GM23248 (cell line): ENCODE measurements around the gene KRTAP5-1. TPM values are rescaled to one million over a fixed set of nuclear protein-coding genes. Genes with fewer than 3 reads are reported as not detected.
"Not testable (repeated sequence)": the region's sequence is repeated elsewhere in the genome, so short reads cannot be mapped to it uniquely, and the experiment has no call there.

Experiments
- DNase-seq: peaks from one replicate; pipeline ENCODE4 v3.0.0-alpha.2; 2015
- H2AFZ ChIP-seq: fragments of 200-600 bp; sonication (generic); 2 replicates; pipeline ENCODE4 v1.6.1; 2016; ENCODE audit warnings: antibody characterized with exemption
- H3F3A ChIP-seq: fragments of 200-600 bp; sonication (generic); 2 replicates; pipeline ENCODE4 v1.6.1; 2016; ENCODE audit warnings: mild to moderate bottlenecking, antibody characterized with exemption, mixed run types; ENCODE audit not compliant: insufficient read depth
- H3K27ac ChIP-seq: fragments of 200-600 bp; sonication (generic); 2 replicates; pipeline ENCODE4 v1.5.1; 2016; ENCODE audit warnings: mild to moderate bottlenecking
- H3K27me3 ChIP-seq: fragments of 200-600 bp; sonication (generic); replicated peaks from 2 replicates; pipeline ENCODE4 v1.6.1; 2016; ENCODE audit warnings: mild to moderate bottlenecking; ENCODE audit not compliant: insufficient read depth
- H3K36me3 ChIP-seq: fragments of 200-600 bp; sonication (generic); 2 replicates; pipeline ENCODE4 v1.6.1; 2016; ENCODE audit warnings: low read depth, mild to moderate bottlenecking
- H3K4me1 ChIP-seq: fragments of 200-600 bp; sonication (generic); 2 replicates; pipeline ENCODE4 v1.6.1; 2016; ENCODE audit warnings: mild to moderate bottlenecking; ENCODE audit not compliant: insufficient read depth
- H3K4me2 ChIP-seq: fragments of 200-600 bp; sonication (generic); one replicate; pipeline ENCODE4 v1.6.1; 2016; ENCODE audit warnings: mild to moderate bottlenecking; ENCODE audit not compliant: unreplicated experiment
- H3K4me3 ChIP-seq: fragments of 200-600 bp; sonication (generic); 2 replicates; pipeline ENCODE4 v1.5.1; 2016; ENCODE audit warnings: mild to moderate bottlenecking
- H3K79me2 ChIP-seq: fragments of 200-600 bp; sonication (generic); 2 replicates; pipeline ENCODE4 v1.6.1; 2016; ENCODE audit warnings: mild to moderate bottlenecking; ENCODE audit not compliant: insufficient read depth
- H3K9ac ChIP-seq: fragments of 200-600 bp; sonication (generic); 2 replicates; pipeline ENCODE4 v1.6.1; 2016; ENCODE audit warnings: mild to moderate bottlenecking
- H3K9me2 ChIP-seq: fragments of 200-600 bp; sonication (generic); 2 replicates; pipeline ENCODE4 v1.6.1; 2016; ENCODE audit warnings: mixed run types, mild to moderate bottlenecking, moderate library complexity; ENCODE audit not compliant: insufficient read depth
- H3K9me3 ChIP-seq: fragments of 200-600 bp; sonication (generic); one replicate; pipeline ENCODE4 v1.6.1; 2017; ENCODE audit warnings: low read depth
- H4K20me1 ChIP-seq: fragments of 200-600 bp; sonication (generic); 2 replicates; pipeline ENCODE4 v1.6.0; 2016; ENCODE audit not compliant: insufficient read depth
- EZH2 ChIP-seq: fragments of 200-600 bp; sonication (generic); IDR thresholded peaks from 2 replicates; pipeline ENCODE4 v1.6.1; 2018; ENCODE audit warnings: antibody characterized with exemption, mild to moderate bottlenecking; ENCODE audit not compliant: insufficient read depth, poor library complexity, severe bottlenecking
- EZH2phosphoT487 ChIP-seq: fragments of 200-600 bp; sonication (generic); IDR thresholded peaks from 2 replicates; pipeline ENCODE4 v1.6.1; 2018; ENCODE audit warnings: antibody characterized with exemption, moderate library complexity, mild to moderate bottlenecking, low read depth; ENCODE audit not compliant: insufficient read depth
- WGBS, 2 experiments: methylation state at CpG; one replicate each; pipeline ENCODE4 v1.1.6; 2015 to 2017; ENCODE audit warnings: low lambda C conversion rate in 2 of 2, low coverage in 1 of 2; ENCODE audit errors: missing lambda C conversion rate in 2 of 2; 5-methylcytosine and 5-hydroxymethylcytosine counted together
- in situ Hi-C: fragments of 300-500 bp; cut with MboI; formaldehyde crosslinking; loops from 2 replicates; pipeline ENCODE4 v1.15.0; 2020
- polyA plus RNA-seq: library from polyadenylated mRNA; unstranded; fragments of >200 nt; fragmentation: Nextera tagmentation; extraction: Ambion mirVana; gene quantifications from 2 replicates; pipeline ENCODE4 v1.2.1, GENCODE V29; 2016
- total RNA-seq: library from RNA; depleted of rRNA; stranded (reverse); fragments of >200 nt; shearing (Covaris generic); gene quantifications from 2 replicates; pipeline ENCODE4 v1.2.3, GENCODE V29; 2014

The KRTAP5-1 gene
- total and polyA plus RNA-seq, 2 experiments from 2014 or later, result not detected

- no peak for TF ChIP-seq EZH2phosphoT487
- no peak for TF ChIP-seq EZH2
- 6 to 11% methylated on average over 3 of the region's 4 CpGs for WGBS, 2 experiments
- in situ Hi-C loops, result no loop called here
These were observed 12.9 kb upstream of the KRTAP5-1 start, which contains the start of gene KRTAP5-2 for GRCh38 chr11:1597994-1598380. KRTAP5-2 (minus strand) TSS chr11:1598294; CDS start chr11:1598250, 44 bp downstream.

GRCh38 chr11:1597331-1597993 is 12.4 kb upstream of the KRTAP5-1 start:
- Histone ChIP-seq H3K79me2 (no peaks in the 10 kb centered on the region), H3K4me1 (no peaks in the 10 kb centered on the region), H2AFZ (no peak overlapping the region), H3K27ac (no peak overlapping the region), H3K4me3 (no peak overlapping the region), H4K20me1 (no peaks in the 10 kb centered on the region), H3K27me3 (peaks cover 75% of the 10 kb centered on the region), H3K36me3 (no peaks in the 10 kb centered on the region), H3K9ac (no peak overlapping the region), H3K9me3 (no peaks in the 10 kb centered on the region), H3K9me2 (no peaks in the 10 kb centered on the region), H3K4me2 (no peak overlapping the region), H3F3A (no peaks in the 10 kb centered on the region)
- in situ Hi-C loops, result no loop called here
- TF ChIP-seq EZH2, result no peak
- TF ChIP-seq EZH2phosphoT487, result no peak
- WGBS, 2 experiments, result 34 to 43% methylated on average over 10 of the region's 10 CpGs
- DNase-seq, result no peak

More at GRCh38 chr11:1597994-1598380, 12.9 kb upstream of the KRTAP5-1 start, which contains the start of gene KRTAP5-2:
- H3K9me2 ChIP-seq, result no peaks in the 10 kb centered on the region
- H3K9ac ChIP-seq, result no peak within 1 kb of the TSS
- no peaks in the 10 kb centered on the region for H3K36me3 ChIP-seq
- no peak within 1 kb of the TSS for H3K27ac ChIP-seq
- no peaks in the 10 kb centered on the region for H4K20me1 ChIP-seq
- H3K4me2 ChIP-seq, result no peak within 1 kb of the TSS
- no peaks in the 10 kb centered on the region for H3K79me2 ChIP-seq
- H3F3A ChIP-seq, result no peaks in the 10 kb centered on the region
- no peaks in the 10 kb centered on the region for H3K4me1 ChIP-seq
- peaks cover 70% of the 10 kb centered on the region for H3K27me3 ChIP-seq
- DNase-seq, result no peak
- H3K9me3 ChIP-seq, result no peaks in the 10 kb centered on the region
- no peak within 1 kb of the TSS for H2AFZ ChIP-seq
- H3K4me3 ChIP-seq, result no peak within 1 kb of the TSS

DNA sequence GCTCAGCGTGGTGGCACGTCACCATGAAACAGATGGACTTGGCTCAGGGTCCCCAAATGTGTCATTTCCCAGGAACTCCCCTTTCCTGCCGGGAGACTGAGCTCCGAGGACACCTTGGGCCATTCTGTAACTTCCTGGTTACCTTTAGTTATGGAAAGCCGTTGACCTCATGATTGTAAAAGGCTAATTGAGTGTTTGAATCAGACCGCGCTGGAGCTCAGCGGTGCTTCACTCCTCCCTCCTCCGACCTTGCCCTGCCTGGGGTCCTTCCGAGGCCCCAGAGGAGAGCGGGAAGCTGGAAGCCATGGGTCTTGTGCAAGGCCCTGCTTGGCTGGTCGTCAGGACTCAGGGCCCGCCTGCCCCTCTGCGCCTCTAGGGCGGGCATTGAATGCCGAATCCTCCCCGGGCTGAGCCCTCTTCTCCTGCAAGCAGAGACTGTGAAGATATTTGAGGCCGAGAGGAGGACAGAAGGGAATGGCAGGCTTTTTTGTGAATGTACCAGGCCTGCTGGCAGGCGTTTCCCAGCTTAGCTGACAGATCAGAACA is 11.6 kb upstream of the KRTAP5-1 start:
- H2AFZ ChIP-seq, H3K4me3 ChIP-seq, H3K4me2 ChIP-seq, H3K79me2 ChIP-seq, H3K9me2 ChIP-seq, H3K9me3 ChIP-seq, H3K4me1 ChIP-seq, in situ Hi-C loops, DNase-seq, H3K9ac ChIP-seq, H3K27ac ChIP-seq, H4K20me1 ChIP-seq, H3K36me3 ChIP-seq, H3F3A ChIP-seq: not testable (repeated sequence)
- 32 to 41% methylated on average over 19 of the region's 19 CpGs for WGBS, 2 experiments
- peaks cover 75% of the 10 kb centered on the region for H3K27me3 ChIP-seq

- H4K20me1 ChIP-seq, H3F3A ChIP-seq, in situ Hi-C loops, H3K9ac ChIP-seq, H2AFZ ChIP-seq, H3K27ac ChIP-seq, H3K9me3 ChIP-seq, H3K79me2 ChIP-seq, H3K9me2 ChIP-seq, DNase-seq, H3K4me1 ChIP-seq, H3K36me3 ChIP-seq, H3K4me2 ChIP-seq, H3K4me3 ChIP-seq: not testable (repeated sequence)
- H3K27me3 ChIP-seq, result peaks cover 73% of the 10 kb centered on the region
- 32 to 39% methylated on average over 11 of the region's 11 CpGs for WGBS, 2 experiments
These were observed 11.0 kb upstream of the KRTAP5-1 start for GRCh38 chr11:1595994-1596575.
